Measurements from ENCODE around the gene SLC36A1. TPM values are rescaled to one million over a fixed set of nuclear protein-coding genes. Genes with fewer than 3 reads are reported as not detected.
A peak's percentile ranks its signal among the peaks of the same experiment; 100 is the strongest.

SLC36A1 gene
- total RNA-seq, 2 donors from 2014 or later: 15.4 to 33.3 TPM

GRCh38 chr5:151459680-151460324, 12.4 kb downstream of the SLC36A1 start:
- no peaks in the 10 kb centered on the region for H3K9me3 Mint-ChIP-seq
- DNase-seq: no peak
- no peak overlapping the region for H3K4me3 ChIP-seq (ENCODE audit: low read length)
- peak; percentile 36 for TF ChIP-seq CTCF (conservative IDR thresholded peaks at IDR 0.05)
- H3K27me3 ChIP-seq (ENCODE audit: control insufficient read depth, insufficient read depth, low read length, poor library complexity, severe bottlenecking): no peaks in the 10 kb centered on the region
- no peaks in the 10 kb centered on the region for H3K4me1 Mint-ChIP-seq
- H3K36me3 Mint-ChIP-seq (ENCODE audit: low read depth): peaks cover 30% of the 10 kb centered on the region
- peaks cover 15% of the 10 kb centered on the region for H3K36me3 ChIP-seq (ENCODE audit: control insufficient read depth, insufficient read depth, low read length)
- no peaks in the 10 kb centered on the region for H3K9me3 ChIP-seq (ENCODE audit: control insufficient read depth, low read length)
- no peak overlapping the region for H3K27ac Mint-ChIP-seq
- no peak overlapping the region for H3K4me3 Mint-ChIP-seq
- no peaks in the 10 kb centered on the region for H3K27me3 Mint-ChIP-seq (ENCODE audit: insufficient read depth)
- H3K27ac ChIP-seq (ENCODE audit: low read depth, low read length): no peak overlapping the region
- 97 to 100% methylated on average over 1 to 4 of the region's 4 CpGs for WGBS, 2 experiments (ENCODE audit: insufficient coverage in 1 of 2, insufficient read length in 1 of 2)
- peaks cover 3% of the 10 kb centered on the region for H3K4me1 ChIP-seq (ENCODE audit: control insufficient read depth, insufficient read depth, low read length)
- H3K9ac ChIP-seq (ENCODE audit: extremely low read depth, low read length, poor library complexity, severe bottlenecking): no peak overlapping the region

GRCh38 chr5:151461312-151461711, 13.9 kb downstream of the SLC36A1 start:
- H3K36me3 ChIP-seq (ENCODE audit: control insufficient read depth, insufficient read depth, low read length): peaks cover 30% of the 10 kb centered on the region
- H3K4me1 ChIP-seq (ENCODE audit: control insufficient read depth, insufficient read depth, low read length): peaks cover 3% of the 10 kb centered on the region
- no peak overlapping the region for H3K27ac ChIP-seq (ENCODE audit: low read depth, low read length)
- H3K9ac ChIP-seq (ENCODE audit: extremely low read depth, low read length, poor library complexity, severe bottlenecking): no peak overlapping the region
- 89 to 100% methylated on average over 2 to 3 of the region's 3 CpGs for WGBS, 2 experiments (ENCODE audit: insufficient coverage in 1 of 2, insufficient read length in 1 of 2)
- no peaks in the 10 kb centered on the region for H3K9me3 Mint-ChIP-seq
- no peak for TF ChIP-seq CTCF (conservative IDR thresholded peaks at IDR 0.05)
- H3K27me3 Mint-ChIP-seq (ENCODE audit: insufficient read depth): no peaks in the 10 kb centered on the region
- H3K4me3 ChIP-seq (ENCODE audit: low read length): no peak overlapping the region
- no peaks in the 10 kb centered on the region for H3K27me3 ChIP-seq (ENCODE audit: control insufficient read depth, insufficient read depth, low read length, poor library complexity, severe bottlenecking)
- no peaks in the 10 kb centered on the region for H3K9me3 ChIP-seq (ENCODE audit: control insufficient read depth, low read length)
- no peak overlapping the region for H3K4me3 Mint-ChIP-seq
- peaks cover 41% of the 10 kb centered on the region for H3K36me3 Mint-ChIP-seq (ENCODE audit: low read depth)
- H3K27ac Mint-ChIP-seq: no peak overlapping the region
- no peak for DNase-seq
- H3K4me1 Mint-ChIP-seq: no peaks in the 10 kb centered on the region

- Histone ChIP-seq H3K4me3 (ENCODE audit: low read length) (no peak overlapping the region), H3K4me1 (ENCODE audit: control insufficient read depth, insufficient read depth, low read length) (peaks cover 3% of the 10 kb centered on the region), H3K27me3 (ENCODE audit: control insufficient read depth, insufficient read depth, low read length, poor library complexity, severe bottlenecking) (no peaks in the 10 kb centered on the region), H3K36me3 (ENCODE audit: control insufficient read depth, insufficient read depth, low read length) (peaks cover 46% of the 10 kb centered on the region), H3K9me3 (ENCODE audit: control insufficient read depth, low read length) (no peaks in the 10 kb centered on the region), H3K9ac (ENCODE audit: extremely low read depth, low read length, poor library complexity, severe bottlenecking) (no peak overlapping the region), H3K27ac (ENCODE audit: low read depth, low read length) (no peak overlapping the region)
- Mint-ChIP-seq H3K27me3 (ENCODE audit: insufficient read depth) (no peaks in the 10 kb centered on the region), H3K27ac (no peak overlapping the region), H3K9me3 (no peaks in the 10 kb centered on the region), H3K4me1 (no peaks in the 10 kb centered on the region), H3K4me3 (no peak overlapping the region), H3K36me3 (ENCODE audit: low read depth) (peaks cover 54% of the 10 kb centered on the region)
- DNase-seq: peak; percentile 90
- 53 to 90% methylated on average over 2 to 5 of the region's 5 CpGs for WGBS, 2 experiments (ENCODE audit: insufficient coverage in 1 of 2, insufficient read length in 1 of 2)
- TF ChIP-seq CTCF (conservative IDR thresholded peaks at IDR 0.05): peak; percentile 92
Measured at GRCh38 chr5:151463137-151464029, 16.0 kb downstream of the SLC36A1 start.
